NCI-H345 treated with DMSO at 0.1 percent for 48 hours (cell line): ENCODE measurements around the gene IMMP2L.
A peak's percentile ranks its signal among the peaks of the same experiment; 100 is the strongest.

ENCODE experiments used
- DNase-seq: peaks from one replicate; lab custom pipeline; 2025; ENCODE audit not compliant: unreplicated experiment; lab: John Stamatoyannopoulos, UW

The IMMP2L gene

DNA sequence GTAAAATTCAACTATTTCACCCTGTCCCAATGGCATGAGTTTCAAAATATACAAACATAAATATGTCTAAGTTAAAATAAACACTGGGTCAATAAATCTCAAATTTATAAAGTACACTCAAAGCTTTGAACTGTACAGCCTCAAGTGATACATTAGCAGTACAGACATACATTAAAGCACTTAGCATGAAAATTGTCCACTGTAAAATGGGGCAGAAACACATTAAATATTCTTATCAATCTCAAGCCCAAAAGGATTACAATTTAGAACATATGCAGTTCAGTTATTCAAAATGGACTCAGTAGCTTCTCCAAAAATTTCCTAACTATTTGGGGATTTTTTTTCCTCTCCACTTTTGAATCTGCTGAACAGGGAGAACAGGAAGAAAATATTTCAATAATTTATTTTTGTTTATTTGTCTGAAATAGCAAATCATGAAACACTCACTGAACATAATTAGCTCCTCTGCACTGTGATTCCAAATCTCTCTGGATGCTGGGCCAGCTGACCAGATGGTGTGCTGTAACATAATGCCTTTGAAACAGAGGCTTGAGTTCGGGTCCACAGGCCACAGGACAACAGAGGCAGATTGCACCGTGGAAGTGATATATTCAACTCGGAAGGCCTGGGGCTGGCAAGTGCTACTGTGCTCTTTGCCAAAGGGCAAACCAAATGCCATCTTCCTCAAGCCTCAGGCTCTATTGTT lies 720.3 kb downstream of the IMMP2L start:
- no peak for DNase-seq

DNA sequence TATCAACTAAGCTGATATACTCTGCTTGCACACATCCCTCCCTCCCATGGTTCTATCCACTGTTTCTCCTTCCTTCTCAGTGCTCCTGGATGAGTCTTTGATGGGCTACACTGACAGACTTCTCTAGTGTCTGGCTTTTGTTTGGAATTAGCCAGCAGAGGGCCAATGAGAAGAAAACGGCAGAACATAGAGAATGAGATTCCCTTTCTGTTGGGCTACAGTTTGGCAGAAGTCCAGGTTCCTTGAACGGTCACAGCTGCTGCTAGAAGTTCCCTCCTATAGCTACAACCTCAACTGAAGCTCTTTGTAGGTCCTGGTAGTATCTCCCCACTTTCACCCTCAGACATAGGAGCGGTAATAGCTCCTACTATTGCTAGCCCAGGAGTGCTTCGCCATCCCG lies 722.4 kb downstream of the IMMP2L start:
- DNase-seq = peak; percentile 88

DNA sequence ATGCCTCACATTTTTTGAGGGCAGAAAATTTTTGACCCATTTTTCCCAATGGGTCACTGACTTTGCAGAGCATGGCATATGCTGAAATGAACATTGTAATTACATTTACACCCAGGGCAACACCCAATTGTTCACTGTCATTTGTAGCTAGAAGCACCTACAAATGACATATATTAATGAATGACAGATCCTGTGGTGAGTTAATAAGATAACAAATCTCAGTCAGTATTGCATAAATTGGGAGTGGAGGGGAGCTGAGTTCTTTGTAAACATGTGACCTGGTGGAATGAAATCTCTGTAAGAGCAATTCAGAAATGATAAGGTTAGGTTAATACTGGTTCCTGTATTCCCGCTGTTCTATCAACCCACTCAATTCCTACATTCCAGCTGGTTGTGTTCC lies 726.4 kb downstream of the IMMP2L start:
- no peak for DNase-seq

DNA sequence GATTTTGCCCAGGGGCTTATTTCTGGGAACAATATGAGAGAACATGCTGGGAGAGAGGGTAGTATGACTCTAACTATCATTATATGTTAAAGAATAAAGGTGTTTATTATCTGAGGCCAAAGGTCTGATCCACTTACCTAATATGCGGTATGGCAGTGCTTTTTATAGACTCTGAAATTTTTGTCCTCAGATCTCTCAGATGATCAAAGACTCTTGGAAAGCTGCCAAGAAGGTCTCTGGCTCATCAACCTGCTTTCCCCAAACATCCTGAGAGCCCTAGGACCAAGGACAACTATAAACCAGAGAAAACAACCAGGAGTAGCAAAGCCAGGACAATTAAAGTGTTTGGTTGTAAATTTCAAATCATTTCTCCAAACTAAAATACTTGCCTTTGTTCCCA lies 727.1 kb downstream of the IMMP2L start:
- DNase-seq = peak; percentile 71

DNA sequence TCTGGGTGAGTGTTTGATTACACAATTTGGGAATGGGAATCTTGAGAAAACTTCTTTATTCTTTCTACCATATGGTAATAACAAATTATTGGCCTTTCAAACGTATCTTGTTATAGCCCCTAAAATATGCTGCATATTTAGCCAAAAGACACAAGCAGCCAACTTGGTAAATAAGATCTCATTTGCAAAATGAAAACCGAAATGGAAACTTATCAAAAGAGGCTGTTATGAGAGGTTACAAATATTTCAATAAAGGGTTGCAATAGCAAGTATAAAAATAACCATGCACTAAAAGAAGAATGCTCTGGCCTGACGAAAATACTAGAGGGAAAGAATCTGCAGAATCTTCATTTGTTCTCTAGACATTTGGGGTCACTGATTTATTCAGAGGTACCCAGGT lies 730.9 kb downstream of the IMMP2L start:
- no peak for DNase-seq

DNA sequence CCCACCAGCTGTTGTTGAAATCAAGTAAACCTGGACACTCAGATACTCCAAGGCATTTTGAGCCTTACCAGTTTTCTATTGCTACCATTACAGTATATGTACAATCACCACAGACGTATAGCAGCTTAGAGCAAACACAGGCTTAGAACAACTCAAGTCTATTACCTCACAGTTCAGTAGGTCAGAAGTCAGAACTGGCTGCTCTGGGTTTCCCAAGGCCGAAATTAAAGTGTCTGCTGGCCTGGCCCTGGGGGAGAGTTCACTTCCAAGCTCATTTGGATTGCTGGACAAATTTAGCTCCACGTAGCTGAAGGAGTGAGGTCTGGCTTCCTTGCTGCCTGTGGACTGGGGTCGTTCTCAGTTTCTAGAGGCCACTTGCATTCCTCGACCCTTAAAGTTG lies 731.5 kb downstream of the IMMP2L start:
- no peak for DNase-seq

DNA sequence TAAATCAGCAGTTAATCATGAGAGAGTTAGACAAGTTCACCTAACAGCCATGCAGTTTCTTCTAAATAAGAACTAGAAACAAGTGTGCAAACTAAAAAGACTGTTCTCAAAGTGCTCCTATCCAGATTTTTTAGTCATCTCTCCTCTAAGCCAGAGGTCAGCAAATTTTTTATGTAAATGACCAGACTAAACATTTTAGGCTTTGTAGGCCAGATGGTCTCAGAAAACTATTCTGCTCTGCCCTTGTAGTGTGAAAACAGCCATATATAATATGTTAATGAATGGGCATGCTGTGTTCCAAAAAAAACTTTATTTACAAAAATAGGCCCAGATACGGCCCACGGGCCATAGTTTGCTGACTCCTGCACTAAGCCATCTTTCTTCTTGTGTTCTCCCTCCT lies 734.4 kb downstream of the IMMP2L start:
- DNase-seq = no peak

DNA sequence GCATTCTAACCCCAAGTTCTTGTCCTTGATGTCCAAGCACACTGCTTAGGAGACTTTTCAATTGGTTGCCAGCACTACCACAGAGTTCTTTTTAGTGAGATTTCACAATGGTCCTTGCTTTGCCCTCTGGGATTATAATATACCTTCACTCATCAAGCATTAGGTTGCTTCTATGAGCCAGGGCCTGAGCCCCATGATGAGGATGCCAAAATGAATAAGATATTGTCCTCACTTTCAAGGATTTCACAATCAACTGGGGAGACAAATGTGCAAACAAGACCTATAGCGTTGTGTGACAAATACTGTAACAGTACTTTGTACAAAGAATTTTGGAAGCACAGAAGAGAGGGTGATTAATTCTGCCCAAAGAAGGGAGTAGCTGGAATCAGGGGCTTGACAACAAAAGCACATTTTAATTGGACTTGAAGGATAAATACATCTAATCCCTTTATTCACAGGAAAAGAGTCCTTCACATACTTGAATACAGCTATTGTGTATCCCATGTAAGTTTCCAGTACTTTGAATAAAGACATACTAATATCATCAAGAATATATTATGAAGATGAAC lies 734.9 kb downstream of the IMMP2L start:
- DNase-seq = no peak

DNA sequence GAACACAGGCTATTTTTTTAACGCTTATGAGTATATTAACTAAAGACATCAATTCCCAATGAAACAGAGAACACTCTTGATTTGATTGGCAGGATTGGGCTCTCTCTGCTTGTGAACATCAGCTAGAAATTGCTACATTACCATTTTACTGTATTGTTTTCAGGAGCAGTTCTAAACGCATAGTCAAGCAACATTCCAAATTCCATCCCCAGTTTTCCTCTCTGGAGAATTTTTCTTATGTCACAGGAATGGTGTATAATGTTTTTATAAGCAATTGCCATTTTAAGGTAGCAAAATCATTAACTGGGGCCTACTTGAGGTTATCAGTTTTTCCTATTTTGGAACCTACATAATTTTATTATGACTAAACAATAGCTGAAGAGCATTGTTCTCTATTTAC lies 748.3 kb downstream of the IMMP2L start:
- no peak for DNase-seq

DNA sequence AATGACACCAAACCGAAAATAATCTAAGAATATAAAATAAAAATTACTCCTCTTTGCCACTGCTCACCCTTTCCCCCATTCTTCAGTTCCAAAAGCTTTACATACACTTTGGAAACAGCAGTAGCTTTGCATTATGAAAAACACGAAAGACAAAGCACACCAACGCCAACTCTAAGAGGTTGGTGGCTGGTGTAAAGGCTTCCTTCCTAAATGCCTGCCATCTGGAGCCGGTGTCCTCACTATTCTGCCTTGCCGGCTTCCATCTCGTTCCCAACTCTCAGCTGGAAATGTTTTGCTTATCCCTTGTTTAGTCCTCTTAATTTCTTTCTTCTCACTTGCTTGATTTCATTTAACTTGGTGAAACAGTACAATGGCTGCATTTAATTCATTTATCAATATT lies 752.5 kb downstream of the IMMP2L start:
- DNase-seq = no peak

DNA sequence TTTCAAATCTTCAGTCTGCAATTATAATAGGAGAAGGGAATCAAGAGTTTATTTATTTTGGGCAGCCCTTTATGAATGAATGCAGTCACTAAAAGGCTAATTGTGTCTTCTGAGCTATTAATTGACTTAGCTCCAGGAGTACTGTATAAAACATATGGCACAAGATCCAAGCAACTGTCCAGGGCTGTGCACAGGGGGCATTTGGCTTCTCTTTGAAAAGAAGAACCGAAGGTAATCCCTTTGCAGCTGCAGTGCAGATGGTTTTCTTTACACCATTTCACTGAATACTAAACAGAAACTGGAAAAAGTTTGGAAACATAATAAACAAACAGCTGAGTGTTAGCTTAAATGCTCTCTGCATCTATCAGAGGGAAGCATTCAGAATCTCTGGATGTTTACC lies 753.9 kb downstream of the IMMP2L start:
- DNase-seq = no peak

DNA sequence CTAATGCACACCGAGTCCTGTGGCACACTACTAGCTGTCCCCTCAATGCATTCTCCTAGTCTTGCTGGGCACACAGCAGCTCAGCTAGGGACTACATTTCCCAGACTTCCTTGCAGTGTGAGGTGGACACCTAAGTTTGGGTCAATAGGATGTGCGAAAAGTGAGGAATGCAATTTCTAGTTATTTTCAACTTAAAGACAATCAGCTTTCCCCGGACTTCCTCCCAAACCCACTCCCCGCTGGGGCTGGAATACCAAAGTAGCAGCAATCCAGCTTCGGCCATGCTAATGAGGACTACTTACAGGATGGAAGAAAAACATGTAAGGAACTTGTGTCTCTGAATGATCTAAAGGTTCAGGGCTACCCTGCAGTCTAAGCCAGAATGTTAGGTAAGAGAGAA lies 757.8 kb downstream of the IMMP2L start:
- DNase-seq = no peak

DNA sequence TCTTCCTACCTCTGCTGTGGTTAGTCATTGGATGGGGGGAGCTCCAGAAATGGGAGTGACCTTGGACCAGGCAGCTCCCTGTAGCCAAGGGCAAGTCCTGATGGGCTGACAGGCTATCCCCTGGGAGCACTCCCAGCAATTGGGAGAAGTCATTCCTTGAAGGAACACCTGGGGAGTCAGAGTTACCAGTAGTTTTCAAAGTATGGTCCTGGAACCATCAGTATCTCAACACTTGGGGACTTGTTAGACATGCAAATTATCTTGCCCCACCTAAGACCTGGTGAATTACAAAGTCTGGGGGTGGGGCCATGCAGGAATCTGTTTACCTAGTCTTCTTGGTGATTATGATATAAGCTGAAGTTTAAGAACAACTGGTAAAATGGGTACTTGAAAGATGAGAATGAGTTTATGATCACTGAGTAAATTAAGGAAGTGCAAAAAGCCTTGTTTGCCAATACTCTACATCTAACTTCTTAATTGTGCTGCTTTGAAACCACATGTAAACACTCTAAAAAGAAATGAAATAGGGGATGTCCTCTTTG lies 758.6 kb downstream of the IMMP2L start:
- DNase-seq = no peak

DNA sequence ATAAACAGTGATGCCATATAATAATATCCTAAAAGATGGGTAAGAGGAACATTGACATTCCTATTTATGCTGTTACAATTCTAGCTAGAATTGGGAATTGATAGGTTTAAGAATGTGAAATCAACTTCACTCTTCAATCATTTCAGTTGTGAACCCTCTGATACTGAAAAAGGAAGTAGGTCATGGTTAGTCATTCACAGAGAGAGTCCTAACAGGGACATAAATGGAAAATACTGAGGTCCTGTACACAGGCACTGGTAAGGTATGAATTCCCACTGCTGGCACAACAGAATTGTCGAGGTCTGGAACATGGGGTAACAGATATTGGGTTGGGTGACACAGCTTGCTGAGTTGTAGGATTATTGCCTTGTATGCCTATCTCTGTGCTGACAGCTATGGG lies 760.8 kb downstream of the IMMP2L start:
- DNase-seq = no peak

DNA sequence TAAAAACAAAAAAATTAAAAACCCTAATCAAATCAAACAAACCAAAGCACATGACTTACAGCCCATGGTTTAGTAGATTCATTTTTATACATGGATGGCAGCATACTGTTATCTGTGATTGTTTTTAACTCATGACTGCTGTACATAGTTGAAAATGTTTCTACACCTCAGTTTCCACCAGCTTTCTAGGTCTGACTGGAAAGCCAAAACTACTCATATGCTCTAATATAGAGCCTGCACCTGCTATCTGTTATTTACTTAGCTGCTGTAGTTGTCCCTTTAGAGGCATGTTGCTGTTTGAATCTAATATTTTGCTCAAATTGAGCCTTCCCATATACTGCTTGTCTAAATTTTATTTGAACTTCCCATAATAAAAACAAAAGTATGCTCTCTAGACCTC lies 761.3 kb downstream of the IMMP2L start:
- no peak for DNase-seq

DNA sequence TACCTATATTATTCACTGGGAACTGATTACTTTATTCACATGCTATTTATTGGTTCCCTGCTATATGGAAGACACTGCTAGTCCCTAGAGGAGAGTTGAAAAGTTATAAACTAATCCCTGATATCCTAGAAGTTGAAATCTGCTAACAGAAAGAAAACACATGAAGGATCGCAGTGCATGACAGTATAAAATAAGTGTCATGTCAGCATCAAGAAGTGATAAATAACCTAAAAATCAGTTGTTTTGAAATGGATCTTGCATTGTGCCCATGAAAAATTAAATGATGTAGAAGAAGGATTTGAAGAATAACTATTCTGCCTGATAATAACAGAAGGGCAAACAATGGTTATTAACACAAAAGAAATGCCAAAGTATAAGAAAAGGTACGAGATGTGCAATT lies 764.6 kb downstream of the IMMP2L start:
- no peak for DNase-seq

DNA sequence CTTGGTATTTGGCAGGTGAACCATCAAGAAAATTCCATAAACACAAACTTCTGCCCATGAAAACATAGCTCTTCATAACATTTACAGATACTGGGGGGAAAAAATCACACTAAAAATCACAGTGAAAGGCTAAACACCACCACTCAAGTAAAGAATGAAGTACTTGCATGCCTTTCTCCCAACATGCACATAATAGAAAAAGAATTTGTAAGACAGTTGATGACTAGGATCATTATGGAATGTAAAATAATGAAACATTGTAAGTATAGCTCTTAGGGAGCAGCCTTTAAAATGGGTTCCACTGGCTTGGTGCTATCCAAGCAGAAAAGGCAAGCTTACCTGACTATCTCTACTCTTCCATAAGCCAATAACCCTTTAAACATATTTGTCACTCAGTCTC lies 771.3 kb downstream of the IMMP2L start:
- DNase-seq = no peak

DNA sequence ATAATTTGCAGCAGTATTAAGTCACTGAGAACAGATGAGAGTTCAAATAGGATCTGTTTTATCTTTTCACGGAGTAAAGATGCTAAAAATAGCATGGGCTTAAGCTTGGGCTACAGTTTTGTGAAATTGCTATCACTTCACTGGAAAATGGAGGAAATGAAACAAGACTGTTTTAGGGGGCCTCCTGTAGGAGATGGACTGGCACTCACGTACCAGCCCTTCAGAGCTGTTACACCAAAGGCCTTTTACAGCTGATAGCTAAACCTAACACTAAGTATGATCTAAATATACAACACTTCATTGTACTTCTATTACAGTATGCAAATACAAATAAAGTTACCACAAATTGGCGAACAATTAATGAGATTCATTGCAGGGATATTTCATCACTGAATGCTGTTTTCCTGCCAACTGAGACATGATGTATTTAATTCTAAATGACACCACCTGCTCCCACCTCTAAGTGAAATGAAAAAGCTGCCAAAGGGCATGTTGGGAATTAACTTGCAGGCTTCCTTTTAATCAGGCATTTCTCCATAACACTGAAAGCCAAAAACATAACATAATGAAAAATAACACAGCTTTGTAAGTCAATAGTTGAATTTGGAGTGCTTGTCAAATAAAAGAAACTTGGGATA lies 775.8 kb downstream of the IMMP2L start:
- no peak for DNase-seq

DNA sequence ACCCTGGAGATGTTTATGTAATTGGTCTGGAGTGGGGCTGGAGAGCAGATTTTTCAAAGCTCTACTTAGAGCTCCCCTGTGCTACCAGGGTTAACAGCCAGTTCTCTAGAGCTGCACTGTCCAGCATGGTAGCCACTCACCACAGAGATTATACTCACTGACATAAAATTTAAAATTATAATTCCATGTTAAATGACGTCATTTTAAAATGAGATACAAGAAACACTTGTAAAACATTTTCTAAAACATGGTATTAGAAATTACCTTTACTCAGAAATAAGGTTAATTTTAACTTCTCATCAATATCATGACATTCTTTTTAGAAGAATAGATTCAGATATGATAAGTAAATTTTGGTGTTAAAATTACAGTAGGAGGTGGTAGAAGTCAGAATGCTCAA lies 777.5 kb downstream of the IMMP2L start:
- DNase-seq = no peak

DNA sequence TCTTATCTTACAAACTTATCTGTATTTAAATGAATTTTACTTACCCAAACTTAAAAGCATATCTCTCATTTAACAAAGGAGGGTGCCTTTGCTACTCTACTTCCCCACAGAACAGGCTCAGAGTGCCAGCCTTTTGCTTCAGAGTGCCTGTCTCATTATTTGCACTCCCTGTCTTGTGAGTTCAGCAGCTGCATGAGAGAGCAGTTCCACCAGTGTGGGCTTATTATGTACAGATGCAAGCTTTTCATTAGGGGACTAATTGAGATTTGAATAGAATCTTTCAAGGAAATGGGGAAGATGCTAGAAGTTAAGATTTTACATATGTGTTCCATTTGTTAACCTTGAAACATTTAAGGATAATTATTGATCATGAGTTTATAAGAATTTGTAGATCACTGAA lies 781.6 kb downstream of the IMMP2L start:
- no peak for DNase-seq

DNA sequence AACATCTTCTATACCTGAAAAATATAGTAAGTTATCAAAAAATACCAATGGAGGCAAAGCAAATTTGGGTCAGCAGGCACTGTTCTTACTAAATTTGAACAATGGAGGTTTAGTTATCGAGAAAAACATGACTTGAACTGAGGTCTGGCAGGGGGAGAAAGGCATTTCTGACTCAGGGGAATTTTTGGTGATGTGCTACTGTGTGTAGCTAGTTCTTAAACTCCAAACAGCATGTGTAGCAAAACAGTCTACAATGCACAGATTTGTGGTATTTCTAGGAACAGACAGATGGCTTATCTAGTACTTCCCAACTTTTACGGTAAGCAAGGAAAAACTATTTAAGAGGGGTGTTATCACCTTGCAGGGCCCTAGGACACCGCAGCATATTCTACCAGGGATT lies 783.0 kb downstream of the IMMP2L start:
- no peak for DNase-seq

DNA sequence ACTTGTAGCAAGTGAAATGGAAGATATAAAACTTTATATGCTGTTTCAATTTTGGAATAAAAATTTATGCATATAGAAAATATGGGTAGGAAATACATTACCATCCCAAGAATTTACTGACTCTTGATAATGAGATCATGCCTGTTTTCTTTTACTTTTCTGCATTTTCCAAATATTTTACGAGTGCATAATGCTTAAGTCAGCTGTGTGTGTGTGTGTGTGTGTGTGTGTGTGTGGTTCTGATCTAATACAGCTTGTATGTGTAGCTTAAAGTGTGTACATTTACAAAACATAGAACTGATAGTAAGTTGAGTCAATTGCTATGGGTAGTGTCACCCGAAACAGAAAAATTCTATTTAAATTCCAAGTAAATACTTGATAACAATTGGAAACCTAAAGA lies 787.2 kb downstream of the IMMP2L start:
- no peak for DNase-seq

DNA sequence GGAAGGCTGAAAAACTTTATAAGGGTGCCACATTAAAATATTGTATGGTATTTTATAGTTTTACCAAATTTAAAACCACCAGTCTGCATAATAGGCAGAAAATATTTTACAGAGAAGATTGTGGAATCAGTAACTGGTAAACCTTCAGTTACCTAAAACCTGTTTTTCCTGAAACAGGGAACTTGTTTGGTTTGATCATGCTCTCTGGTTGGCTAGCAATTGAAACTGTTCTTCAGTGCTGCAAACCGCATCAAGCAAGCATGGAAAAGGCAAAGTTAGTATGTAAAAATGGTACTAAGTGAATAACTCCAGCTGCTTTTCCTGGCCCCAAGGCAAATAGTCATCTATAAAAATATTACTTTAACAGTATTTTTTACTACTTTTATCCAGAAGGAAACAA lies 788.2 kb downstream of the IMMP2L start:
- no peak for DNase-seq
